Measurements from ENCODE around the gene PFKP. TPM values are rescaled to one million over a fixed set of nuclear protein-coding genes. Genes with fewer than 3 reads are reported as not detected.

PFKP gene
- total RNA-seq, 1 donor from 2014 or later: 42.8 TPM

DNA sequence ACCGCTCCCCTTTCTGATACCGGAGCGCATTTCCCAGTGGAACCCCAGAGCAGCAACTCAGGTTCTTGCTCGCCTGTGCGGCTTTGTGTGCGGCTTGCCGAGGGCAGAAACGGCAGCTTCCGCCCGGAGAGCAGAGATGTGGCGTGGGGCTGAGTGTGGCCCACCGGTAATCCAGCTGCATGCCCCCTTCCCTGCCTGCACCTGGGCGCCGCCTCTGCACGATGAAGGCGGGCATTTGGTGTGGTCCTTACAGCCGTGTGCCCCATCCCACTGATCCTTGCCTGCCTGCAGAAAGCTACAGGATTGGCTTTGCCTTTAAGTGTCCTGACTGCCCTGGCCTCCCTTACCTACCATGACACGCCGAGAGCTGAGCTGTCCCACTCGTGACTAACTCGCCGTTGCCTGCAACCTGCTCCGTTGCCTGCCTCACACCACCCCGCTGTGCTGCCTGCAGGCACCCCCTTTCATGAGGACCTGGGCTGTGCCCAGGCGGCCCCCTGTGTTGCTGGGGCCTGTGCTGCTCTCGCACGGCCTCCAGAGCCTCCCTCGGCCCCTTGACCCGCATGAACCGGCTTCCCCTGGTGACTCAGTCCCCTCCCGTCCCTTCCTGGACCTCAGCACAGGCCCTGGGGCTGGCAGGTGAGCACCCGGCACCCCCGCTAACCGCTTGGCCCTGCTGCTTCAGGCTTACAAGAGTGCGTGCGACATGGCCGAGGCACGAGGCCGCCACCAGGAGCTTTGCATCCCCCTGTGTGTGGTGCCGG is 57.2 kb downstream of the PFKP start:
- Mint-ChIP-seq H3K36me3 (ENCODE audit: low read depth) (peaks cover 71% of the 10 kb centered on the region), H3K4me3 (no peak overlapping the region), H3K27me3 (no peaks in the 10 kb centered on the region), H3K9me3 (peaks cover 3% of the 10 kb centered on the region), H3K4me1 (no peaks in the 10 kb centered on the region), H3K27ac (no peak overlapping the region)
- ChIA-PET CTCF (no interaction called here), POLR2A (no interaction called here)
- no peak for TF ChIP-seq CTCF (IDR thresholded peaks at IDR 0.05)
- intact Hi-C loops (cut with micrococcal nuclease): no loop called here
- no peak for DNase-seq
- no peak for ATAC-seq (ENCODE audit: low read depth)

DNA sequence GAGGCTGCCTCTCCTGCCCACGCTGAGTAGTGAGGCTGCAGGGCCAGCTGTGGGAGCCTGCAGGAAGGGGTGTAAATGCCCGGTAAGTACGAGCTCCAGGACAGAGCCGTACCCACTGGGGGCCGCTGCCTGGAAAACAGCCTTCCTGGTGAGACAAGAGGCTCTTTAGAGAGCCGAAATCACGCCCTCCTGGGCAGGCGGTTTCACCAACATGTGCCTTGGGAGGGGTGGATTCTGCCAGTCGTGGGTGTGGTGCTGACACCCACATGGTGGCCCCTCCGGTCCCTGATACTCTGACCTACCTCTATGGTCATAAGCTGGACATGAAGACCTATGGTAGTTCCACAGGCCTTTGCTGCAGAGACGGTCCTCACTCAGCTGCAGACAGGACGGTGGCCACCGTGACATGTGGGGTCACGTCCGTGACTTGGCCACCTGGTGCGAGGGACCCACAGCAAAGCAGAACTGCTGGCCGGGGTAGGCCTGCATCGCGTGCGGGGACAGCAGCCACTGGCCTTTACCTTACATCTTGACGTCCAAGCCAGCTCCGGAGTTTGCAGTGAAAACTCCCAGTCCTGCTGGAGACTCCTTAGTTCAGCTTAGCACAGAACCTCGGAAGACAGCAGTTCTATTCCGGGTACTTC is 58.3 kb downstream of the PFKP start:
- TF ChIP-seq CTCF (IDR thresholded peaks at IDR 0.05): no peak
- H3K27ac Mint-ChIP-seq: no peak overlapping the region
- H3K9me3 Mint-ChIP-seq: peaks cover 3% of the 10 kb centered on the region
- ChIA-PET CTCF (no interaction called here), POLR2A (interaction anchor here (0.5 kb wide), 1 partner anchor 50 kb away, joined by 3 read pairs; no protein-coding TSS in a partner anchor)
- H3K4me1 Mint-ChIP-seq: no peaks in the 10 kb centered on the region
- DNase-seq: no peak
- no peak overlapping the region for H3K4me3 Mint-ChIP-seq
- no peaks in the 10 kb centered on the region for H3K27me3 Mint-ChIP-seq
- ATAC-seq (ENCODE audit: low read depth): no peak
- intact Hi-C loops (cut with micrococcal nuclease): no loop called here
- peaks cover 74% of the 10 kb centered on the region for H3K36me3 Mint-ChIP-seq (ENCODE audit: low read depth)

DNA sequence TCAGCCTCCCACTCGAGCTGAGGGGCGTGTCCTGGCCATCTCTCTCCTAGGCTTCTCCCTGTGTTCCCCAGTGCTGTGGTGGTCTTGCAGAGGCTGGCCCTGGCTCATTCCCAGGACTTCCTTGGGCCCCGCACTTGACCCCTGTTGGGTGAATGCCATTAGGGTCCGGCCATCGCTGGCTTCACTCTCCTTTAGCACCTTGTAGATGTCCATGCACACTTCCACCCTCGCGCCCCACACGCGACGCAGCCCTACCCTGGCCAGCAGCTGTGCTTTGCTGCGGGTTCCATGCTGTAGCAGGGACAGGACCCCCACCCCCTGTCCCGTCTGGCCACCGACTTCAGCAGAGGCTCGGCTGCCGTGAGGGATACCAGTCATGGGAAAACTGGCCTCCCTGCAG is 58.9 kb downstream of the PFKP start:
- POLR2A ChIA-PET: interaction anchor here (0.5 kb wide), 1 partner anchor 51 kb away, joined by 3 read pairs; no protein-coding TSS in a partner anchor
- Mint-ChIP-seq H3K27ac (no peak overlapping the region), H3K9me3 (peaks cover 3% of the 10 kb centered on the region), H3K4me3 (no peak overlapping the region), H3K27me3 (no peaks in the 10 kb centered on the region), H3K4me1 (no peaks in the 10 kb centered on the region), H3K36me3 (ENCODE audit: low read depth) (peaks cover 75% of the 10 kb centered on the region)
- intact Hi-C loops (cut with micrococcal nuclease): no loop called here
- CTCF ChIA-PET: no interaction called here
- ATAC-seq (ENCODE audit: low read depth): no peak
- TF ChIP-seq CTCF (IDR thresholded peaks at IDR 0.05): no peak
- DNase-seq: no peak

GRCh38 chr10:3126741-3127346 is 59.5 kb downstream of the PFKP start:
- Mint-ChIP-seq H3K36me3 (ENCODE audit: low read depth) (peaks cover 80% of the 10 kb centered on the region), H3K4me1 (no peaks in the 10 kb centered on the region), H3K27ac (no peak overlapping the region), H3K4me3 (no peak overlapping the region), H3K27me3 (no peaks in the 10 kb centered on the region), H3K9me3 (peaks cover 3% of the 10 kb centered on the region)
- intact Hi-C loops (cut with micrococcal nuclease): no loop called here
- TF ChIP-seq CTCF (IDR thresholded peaks at IDR 0.05): no peak
- ATAC-seq (ENCODE audit: low read depth): no peak
- ChIA-PET POLR2A (no interaction called here), CTCF (no interaction called here)
- no peak for DNase-seq

DNA sequence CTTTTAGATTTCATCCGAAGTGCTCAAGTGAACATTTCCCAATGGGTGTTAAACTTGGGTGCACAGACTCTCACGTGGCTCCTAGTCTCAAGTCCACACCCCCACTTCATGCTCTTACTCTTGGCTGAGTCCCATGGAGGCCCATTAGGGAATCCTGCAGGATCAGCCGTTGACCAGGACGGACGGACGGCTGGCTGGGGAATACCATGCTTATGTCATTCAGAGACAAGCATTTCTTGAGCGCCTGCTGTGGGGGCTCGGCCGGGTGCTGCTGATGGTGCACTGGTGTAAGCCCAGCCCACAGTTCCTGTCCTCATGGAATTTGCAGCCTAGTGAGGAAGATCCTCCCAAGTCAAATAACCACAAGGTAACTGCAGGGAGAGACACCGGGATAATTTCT is 60.6 kb downstream of the PFKP start:
- Mint-ChIP-seq H3K27me3 (no peaks in the 10 kb centered on the region), H3K4me3 (no peak overlapping the region), H3K36me3 (ENCODE audit: low read depth) (peaks cover 80% of the 10 kb centered on the region), H3K9me3 (peaks cover 3% of the 10 kb centered on the region), H3K4me1 (no peaks in the 10 kb centered on the region), H3K27ac (no peak overlapping the region)
- intact Hi-C loops (cut with micrococcal nuclease): no loop called here
- no peak for TF ChIP-seq CTCF (IDR thresholded peaks at IDR 0.05)
- DNase-seq (no peak), ATAC-seq (ENCODE audit: low read depth) (no peak)
- ChIA-PET POLR2A (no interaction called here), CTCF (no interaction called here)
